Choroid plexus epithelial cell (primary cell): Measurements from ENCODE around the gene CHTF18.

Experiments
- DNase-seq: peaks from one replicate; pipeline ENCODE4 v3.0.0-alpha.2; 2010; ENCODE audit warnings: low read depth
- H3K4me3 ChIP-seq: 2 replicates; pipeline ENCODE4 v1.5.1; 2011; ENCODE audit warnings: low read depth, mild to moderate bottlenecking, control low read depth, low read length, moderate library complexity
- TF ChIP-seq, protein P1 (sequence below): conservative IDR thresholded peaks from 2 replicates; pipeline ENCODE4 v1.5.1; 2011; ENCODE audit warnings: low read depth, mild to moderate bottlenecking, control low read depth, inconsistent platforms, low read length, moderate library complexity

CHTF18 gene

DNA sequence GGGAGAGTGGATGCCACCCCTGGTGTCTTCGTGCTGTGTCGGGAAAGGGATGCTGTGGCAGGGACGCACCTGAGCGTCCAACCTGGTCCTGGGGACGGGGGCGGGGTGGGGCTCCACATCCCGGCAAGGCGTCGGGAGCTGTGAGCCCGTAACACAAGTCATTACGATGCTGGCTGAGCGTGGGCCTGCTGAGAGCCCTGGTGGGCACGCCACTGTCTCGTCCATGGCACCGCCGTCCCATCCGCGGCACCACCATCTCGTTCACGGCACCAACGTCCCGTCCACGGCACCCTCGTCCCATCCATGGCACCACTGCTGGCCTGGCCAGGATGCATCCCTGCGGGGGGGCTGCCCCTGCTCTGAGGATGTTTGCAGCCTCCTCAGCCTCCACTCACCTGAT lies 36.2 kb downstream of the CHTF18 start:
- H3K4me3 ChIP-seq, result no peak overlapping the region
- TF ChIP-seq, protein P1, sequence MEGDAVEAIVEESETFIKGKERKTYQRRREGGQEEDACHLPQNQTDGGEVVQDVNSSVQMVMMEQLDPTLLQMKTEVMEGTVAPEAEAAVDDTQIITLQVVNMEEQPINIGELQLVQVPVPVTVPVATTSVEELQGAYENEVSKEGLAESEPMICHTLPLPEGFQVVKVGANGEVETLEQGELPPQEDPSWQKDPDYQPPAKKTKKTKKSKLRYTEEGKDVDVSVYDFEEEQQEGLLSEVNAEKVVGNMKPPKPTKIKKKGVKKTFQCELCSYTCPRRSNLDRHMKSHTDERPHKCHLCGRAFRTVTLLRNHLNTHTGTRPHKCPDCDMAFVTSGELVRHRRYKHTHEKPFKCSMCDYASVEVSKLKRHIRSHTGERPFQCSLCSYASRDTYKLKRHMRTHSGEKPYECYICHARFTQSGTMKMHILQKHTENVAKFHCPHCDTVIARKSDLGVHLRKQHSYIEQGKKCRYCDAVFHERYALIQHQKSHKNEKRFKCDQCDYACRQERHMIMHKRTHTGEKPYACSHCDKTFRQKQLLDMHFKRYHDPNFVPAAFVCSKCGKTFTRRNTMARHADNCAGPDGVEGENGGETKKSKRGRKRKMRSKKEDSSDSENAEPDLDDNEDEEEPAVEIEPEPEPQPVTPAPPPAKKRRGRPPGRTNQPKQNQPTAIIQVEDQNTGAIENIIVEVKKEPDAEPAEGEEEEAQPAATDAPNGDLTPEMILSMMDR, result no peak
- no peak for DNase-seq

DNA sequence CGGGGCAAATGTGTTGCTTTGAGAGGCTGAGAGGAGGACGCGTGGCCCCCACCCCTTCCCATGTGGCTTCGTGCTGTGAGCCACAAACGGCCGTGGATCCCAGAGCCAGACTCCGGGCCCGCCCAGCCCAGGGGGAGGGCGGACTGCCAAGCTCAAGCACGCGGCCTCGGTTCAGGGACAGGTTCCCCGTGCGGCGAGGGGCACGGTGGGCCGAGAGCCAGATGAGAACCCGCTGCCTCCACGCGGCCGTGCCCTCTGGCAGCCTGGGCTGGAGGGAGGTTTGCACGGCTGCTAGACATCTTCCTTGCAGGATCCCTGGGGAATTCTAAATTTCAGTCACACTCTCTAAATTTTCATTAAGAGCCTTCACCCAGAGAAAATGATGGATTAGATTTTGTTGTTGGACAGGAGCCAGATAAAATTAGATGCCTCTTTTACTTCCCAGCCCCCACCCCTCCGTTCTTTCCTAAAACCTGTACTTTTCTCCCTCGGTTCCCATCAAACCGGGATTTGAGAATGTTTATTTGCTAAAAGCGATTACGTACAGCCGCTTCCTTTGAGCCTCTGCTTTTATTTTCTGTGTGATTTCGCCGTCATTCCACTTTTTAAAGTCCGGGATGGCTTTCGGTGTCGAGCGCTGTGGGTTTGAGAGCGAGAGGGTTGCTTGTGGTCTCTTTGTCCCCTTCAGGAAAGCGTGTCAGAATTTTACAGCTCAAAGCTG lies 37.1 kb downstream of the CHTF18 start:
- H3K4me3 ChIP-seq, result no peak overlapping the region
- no peak for DNase-seq
- TF ChIP-seq, protein P1, result no peak

DNA sequence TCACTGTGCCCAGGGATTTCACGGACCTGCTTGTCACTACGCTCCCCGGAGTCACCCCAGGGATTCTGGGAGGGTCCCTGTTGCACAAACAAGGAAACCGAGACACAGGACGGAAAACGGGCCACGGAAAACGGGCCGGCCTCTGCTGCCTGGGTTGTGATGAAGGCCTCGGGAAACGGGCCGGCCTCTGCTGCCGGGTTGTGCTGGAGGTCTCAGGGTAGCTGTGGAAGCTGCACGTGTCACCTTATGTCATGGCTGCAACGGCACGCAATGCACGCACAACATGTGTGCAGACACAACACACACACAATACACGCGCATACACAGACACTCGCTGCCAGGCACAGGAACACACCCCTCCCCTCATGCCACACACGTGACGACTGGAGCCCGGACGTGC lies 39.1 kb downstream of the CHTF18 start:
- H3K4me3 ChIP-seq, result no peak overlapping the region
- no peak for DNase-seq
- TF ChIP-seq, protein P1, result no peak

GRCh38 chr16:828891-829290 lies 40.5 kb downstream of the CHTF18 start:
- TF ChIP-seq, protein P1, result no peak
- DNase-seq, result no peak
- H3K4me3 ChIP-seq, result no peak overlapping the region

DNA sequence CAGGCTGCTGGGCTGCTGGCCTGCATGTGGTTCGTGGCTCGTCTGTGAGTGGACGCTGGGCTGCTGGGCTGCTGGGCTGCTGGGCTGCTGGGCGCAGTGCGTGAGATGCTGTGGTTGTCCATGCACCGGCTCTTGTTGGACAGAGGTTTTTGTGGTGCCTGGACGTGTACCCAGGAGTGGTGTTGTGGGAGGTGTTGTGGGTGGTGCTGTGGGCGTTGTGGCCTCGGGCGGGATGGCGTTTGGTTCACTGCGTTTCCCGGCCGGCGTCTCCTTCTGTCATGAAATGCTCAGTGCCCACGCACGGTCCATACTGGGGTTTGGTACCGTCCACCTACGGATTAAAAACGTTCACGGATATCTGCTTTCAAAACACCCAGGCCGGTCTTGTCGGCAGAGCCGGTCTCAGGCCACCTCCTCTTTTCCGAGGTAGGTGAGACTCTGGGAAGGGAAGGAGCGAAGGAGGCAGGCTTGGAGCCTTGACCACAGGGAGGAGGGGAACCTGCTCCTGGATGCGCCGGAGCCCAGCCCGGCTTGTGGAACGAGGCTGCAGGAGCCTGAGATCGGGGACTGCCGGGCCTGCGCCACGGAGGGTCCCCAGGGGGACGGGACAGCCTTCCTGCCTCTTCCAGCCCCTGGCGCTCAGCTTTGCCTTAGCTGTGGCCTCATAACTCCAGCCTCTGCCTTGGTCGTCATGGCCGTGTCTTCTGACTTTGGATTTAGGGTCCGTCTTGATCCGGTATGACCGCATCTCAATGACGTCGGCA lies 41.9 kb downstream of the CHTF18 start:
- no peak for DNase-seq
- no peak overlapping the region for H3K4me3 ChIP-seq
- TF ChIP-seq, protein P1, result no peak

DNA sequence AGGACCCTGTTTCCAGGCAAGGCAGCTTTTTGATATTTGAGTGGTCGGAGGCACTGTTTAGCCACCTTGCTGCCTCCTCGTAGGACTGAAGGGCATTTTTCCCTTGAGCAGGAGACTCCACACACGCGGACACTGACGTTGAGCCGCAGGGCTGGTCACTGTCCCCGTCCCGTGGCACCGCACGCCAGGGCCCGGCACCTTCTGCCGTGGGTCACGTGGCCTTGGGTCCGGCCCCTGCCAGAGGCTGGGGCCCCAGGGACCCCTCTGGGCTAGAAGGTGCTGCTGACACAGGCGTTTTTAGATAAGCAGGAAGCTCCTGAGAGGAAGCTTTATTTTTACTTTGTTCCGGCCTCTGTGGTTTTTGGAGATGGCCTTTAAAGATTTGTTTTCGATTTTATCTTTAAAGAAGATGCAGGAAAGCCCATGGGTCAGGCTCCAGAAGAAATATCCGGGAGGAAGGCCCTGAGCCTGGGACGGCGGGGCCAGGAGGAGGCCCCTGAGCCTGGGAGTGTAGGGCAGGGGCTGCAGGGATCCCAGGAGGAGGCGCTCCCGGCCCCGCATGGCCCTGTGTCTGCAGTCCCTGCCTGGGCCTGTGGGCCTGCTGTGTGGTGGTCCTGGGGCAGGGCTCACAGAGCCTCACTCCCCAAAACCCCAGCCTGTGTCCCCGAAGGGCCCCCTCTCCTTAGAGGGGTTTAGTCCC lies 42.6 kb downstream of the CHTF18 start:
- no peak for DNase-seq
- no peak overlapping the region for H3K4me3 ChIP-seq
- TF ChIP-seq, protein P1, result no peak
